Right atrium auricular region (tissue), 2 donors: ENCODE measurements around the gene ZNF880. TPM values are rescaled to one million over a fixed set of nuclear protein-coding genes. Genes with fewer than 3 reads are reported as not detected.

Source experiments
- DNase-seq: peaks from one replicate; pipeline ENCODE4 v3.0.0-alpha.2; 2019; ENCODE audit warnings: low spot score
- H3K27ac ChIP-seq, 2 donors: fragments of 200-600 bp; sonication (generic); 1 replicate in 1 of 2; 2 replicates in 1 of 2; pipeline ENCODE4 v1.5.1; 2016 to 2019
- H3K27me3 ChIP-seq, 2 donors: fragments of 200-600 bp; sonication (generic); one replicate each; pipeline versions ENCODE4 v1.5.1 to v1.6.0; 2017 to 2019
- H3K36me3 ChIP-seq: fragments of 200-600 bp; sonication (generic); one replicate; pipeline ENCODE4 v1.5.1; 2016
- H3K4me1 ChIP-seq, 2 donors: fragments of 200-600 bp; sonication (generic); one replicate each; pipeline versions ENCODE4 v1.5.1 to v1.6.0; 2017 to 2019
- H3K4me3 ChIP-seq, 2 donors: fragments of 200-600 bp; sonication (generic); 1 replicate in 1 of 2; 2 replicates in 1 of 2; pipeline ENCODE4 v1.5.1; 2017 to 2019; ENCODE audit warnings: mild to moderate bottlenecking in 1 of 2, moderate library complexity in 1 of 2
- H3K9me3 ChIP-seq, 2 donors: fragments of 200-600 bp; sonication (generic); one replicate each; pipeline ENCODE4 v1.5.1; 2019
- total RNA-seq, 2 donors: library from RNA; depleted of rRNA; stranded (reverse); fragments of >200 nt; gene quantifications; one replicate each; pipeline ENCODE4 v1.1.0, GENCODE V29; 2016
- TF ChIP-seq, protein P1 (sequence below), 2 donors: fragments of 200-600 bp; sonication (generic); IDR thresholded peaks; one replicate each; pipeline ENCODE4 v1.5.1; 2019; ENCODE audit warnings: antibody characterized with exemption in 2 of 2

Gene ZNF880
- 10 to 100 TPM; 19.6 to 20.5 TPM for total RNA-seq

DNA sequence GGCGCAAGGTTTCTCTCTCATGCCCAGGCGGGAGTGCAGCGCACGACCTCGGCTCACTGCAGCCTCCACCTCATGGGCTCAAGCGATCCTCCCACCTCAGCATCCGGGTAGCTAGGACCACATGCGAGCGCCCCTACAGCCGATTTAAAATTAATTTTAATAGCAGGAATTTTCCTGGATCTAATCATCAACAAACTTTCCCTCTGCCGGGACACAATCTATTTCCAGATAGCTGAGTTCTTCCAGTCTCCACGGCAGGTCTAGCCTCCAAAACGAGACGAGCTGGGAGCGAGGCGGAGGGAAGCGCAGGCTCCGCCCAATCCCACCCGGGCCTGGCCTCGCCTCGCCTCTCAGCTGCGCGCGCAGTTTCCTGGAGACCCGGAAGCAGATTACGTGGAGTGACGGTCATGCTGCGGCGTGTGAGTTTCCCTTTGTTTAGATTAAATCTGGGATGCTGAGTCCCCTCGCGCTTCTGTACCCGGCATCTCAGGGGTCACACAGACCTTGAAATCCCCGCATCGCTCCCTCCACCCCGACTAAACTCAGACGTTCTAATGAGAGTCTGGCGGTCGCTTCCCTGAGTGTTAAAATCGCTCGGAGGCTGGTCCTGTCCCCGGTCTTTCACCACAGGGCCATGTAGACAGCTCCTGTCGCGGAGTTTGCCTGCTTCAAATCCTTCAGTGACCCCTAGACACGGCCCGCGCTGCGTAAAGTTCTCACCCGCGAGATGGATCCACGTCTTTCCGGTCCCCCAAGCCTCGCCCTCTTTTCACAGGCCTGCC, at the start of gene ZNF880:
Gene ZNF880, plus strand, starts transcription at position 365 of the 782 bp plus-strand sequence. Its CDS starts 43 bp downstream, at position 408.
- Histone ChIP-seq H3K27ac (peak within 1 kb of the TSS; percentile 92 to 95), H3K4me1 (peaks cover 0 to 8% of the 10 kb centered on the region in 2 donors), H3K27me3 (no peaks in the 10 kb centered on the region), H3K4me3 (peak within 1 kb of the TSS; percentile 72 to 87), H3K9me3 (peaks cover 10 to 33% of the 10 kb centered on the region in 2 donors), H3K36me3 (peaks cover 33% of the 10 kb centered on the region)
- peak; percentile 93 for DNase-seq
- TF ChIP-seq, protein P1, sequence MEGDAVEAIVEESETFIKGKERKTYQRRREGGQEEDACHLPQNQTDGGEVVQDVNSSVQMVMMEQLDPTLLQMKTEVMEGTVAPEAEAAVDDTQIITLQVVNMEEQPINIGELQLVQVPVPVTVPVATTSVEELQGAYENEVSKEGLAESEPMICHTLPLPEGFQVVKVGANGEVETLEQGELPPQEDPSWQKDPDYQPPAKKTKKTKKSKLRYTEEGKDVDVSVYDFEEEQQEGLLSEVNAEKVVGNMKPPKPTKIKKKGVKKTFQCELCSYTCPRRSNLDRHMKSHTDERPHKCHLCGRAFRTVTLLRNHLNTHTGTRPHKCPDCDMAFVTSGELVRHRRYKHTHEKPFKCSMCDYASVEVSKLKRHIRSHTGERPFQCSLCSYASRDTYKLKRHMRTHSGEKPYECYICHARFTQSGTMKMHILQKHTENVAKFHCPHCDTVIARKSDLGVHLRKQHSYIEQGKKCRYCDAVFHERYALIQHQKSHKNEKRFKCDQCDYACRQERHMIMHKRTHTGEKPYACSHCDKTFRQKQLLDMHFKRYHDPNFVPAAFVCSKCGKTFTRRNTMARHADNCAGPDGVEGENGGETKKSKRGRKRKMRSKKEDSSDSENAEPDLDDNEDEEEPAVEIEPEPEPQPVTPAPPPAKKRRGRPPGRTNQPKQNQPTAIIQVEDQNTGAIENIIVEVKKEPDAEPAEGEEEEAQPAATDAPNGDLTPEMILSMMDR (IDR thresholded peaks at IDR 0.05): peak in 1 of 2 donors; percentile 22

DNA sequence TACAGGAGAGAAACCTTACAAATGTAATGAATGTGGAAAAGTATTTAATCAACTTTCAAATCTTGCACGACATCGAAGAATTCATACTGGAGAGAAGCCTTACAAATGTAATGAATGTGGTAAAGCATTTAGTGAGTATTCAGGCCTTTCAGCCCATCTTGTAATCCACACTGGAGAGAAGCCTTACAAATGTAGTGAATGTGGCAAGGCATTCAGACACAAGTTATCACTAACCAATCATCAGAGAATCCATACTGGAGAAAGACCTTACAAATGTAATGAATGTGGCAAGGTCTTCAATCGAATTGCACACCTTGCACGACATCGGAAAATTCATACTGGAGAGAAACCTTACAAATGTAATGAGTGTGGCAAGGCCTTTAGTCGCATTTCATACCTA, 47.3 kb upstream of the ZNF880 start:
- H3K4me3 ChIP-seq: no peak overlapping the region
- no peaks in the 10 kb centered on the region for H3K4me1 ChIP-seq
- TF ChIP-seq, protein P1 (IDR thresholded peaks at IDR 0.05): no peak
- H3K27me3 ChIP-seq: no peaks in the 10 kb centered on the region
- H3K36me3 ChIP-seq: peaks cover 65% of the 10 kb centered on the region
- DNase-seq: no peak
- no peak overlapping the region for H3K27ac ChIP-seq
- peaks cover 55 to 99% of the 10 kb centered on the region in 2 donors for H3K9me3 ChIP-seq

DNA sequence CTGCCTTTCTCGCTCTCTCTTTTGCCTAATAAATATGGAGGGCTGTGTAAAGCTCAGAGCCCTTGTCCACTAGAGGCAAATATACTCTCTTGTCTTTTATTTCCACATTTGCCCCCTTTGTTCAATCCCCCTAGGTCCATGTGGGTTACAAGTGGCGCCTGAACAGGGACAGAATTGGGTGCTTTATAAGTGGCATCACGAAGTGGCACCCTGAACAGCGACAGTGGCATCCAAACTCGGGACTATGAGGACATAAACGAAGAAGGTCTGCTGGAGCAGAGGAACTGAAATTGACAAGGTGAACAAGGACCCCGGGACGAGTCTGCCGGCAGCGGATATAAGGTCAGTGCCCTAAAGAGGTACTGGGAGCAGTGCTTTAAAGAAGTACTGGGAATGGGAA, 38.0 kb upstream of the ZNF880 start:
- no peak overlapping the region for H3K27ac ChIP-seq
- TF ChIP-seq, protein P1 (IDR thresholded peaks at IDR 0.05): no peak
- H3K4me1 ChIP-seq: peaks cover 0 to 3% of the 10 kb centered on the region in 2 donors
- no peaks in the 10 kb centered on the region for H3K27me3 ChIP-seq
- no peaks in the 10 kb centered on the region for H3K36me3 ChIP-seq
- peaks cover 26 to 79% of the 10 kb centered on the region in 2 donors for H3K9me3 ChIP-seq
- DNase-seq: no peak
- H3K4me3 ChIP-seq: no peak overlapping the region

DNA sequence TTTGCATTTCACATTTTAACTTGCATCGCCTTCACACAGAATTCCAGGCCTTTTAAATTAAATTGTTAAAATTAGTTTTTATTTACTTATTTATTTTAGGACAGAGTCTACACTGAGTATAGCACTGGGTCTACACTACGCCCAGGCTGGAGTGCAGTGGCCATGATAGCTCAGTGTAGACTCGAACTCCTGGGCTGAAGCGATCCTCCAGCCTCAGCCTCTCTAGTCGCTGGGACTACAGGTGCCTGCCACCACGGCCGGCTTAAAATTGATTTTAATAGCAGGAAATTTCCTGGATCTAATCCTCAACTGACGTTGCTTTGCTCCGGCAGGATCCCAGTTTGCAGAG, 34.0 kb upstream of the ZNF880 start:
- Histone ChIP-seq H3K36me3 (no peaks in the 10 kb centered on the region), H3K27me3 (no peaks in the 10 kb centered on the region), H3K4me1 (peaks cover 0 to 9% of the 10 kb centered on the region in 2 donors), H3K4me3 (peak overlapping the region; percentile 66 to 90), H3K9me3 (peaks cover 18 to 40% of the 10 kb centered on the region in 2 donors), H3K27ac (peak overlapping the region; percentile 71 to 79)
- no peak for DNase-seq
- TF ChIP-seq, protein P1 (IDR thresholded peaks at IDR 0.05): no peak

DNA sequence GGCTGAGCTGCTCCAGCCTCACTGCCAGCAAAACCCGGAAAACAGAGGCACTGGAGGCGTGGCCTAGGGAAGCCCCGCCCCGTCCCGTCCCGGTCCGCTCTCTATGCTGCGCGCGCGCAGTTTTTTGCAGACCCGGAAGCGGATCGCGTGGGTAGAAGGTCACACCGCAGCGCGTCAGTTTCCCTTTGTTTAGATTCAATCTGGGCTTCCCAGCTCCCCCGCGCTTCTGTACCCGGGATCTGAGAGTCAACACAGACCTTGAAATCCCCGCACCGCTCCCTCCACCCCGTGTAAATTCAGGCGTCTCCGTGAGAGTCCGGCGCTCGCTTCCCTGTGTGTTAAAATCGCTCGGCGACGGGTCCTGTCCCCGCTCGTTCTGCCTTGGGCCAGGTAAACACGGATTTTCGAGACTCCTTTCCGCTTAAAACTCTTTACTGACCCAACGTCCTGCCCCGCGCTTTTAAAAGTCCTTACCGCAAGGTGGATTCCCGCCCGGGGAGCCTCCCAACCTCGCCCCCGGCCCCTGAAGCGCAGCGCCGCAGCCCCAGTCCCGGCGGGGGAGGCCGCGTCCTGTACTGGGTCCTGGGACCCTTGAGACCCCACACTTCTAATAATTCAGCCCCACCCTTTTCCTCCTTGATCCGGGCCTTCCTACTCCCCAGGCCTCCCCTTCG, 33.5 kb upstream of the ZNF880 start, which contains the start of gene ZNF610:
Gene ZNF610, plus strand, starts transcription at position 127 of the 674 bp plus-strand sequence. CDS start 12,930 bp downstream, outside the sequence.
- Histone ChIP-seq H3K36me3 (no peaks in the 10 kb centered on the region), H3K9me3 (peaks cover 15 to 35% of the 10 kb centered on the region in 2 donors), H3K27me3 (no peaks in the 10 kb centered on the region), H3K27ac (peak within 1 kb of the TSS; percentile 71 to 79), H3K4me1 (peaks cover 0 to 9% of the 10 kb centered on the region in 2 donors), H3K4me3 (peak within 1 kb of the TSS; percentile 66 to 90)
- DNase-seq: peak; percentile 90
- TF ChIP-seq, protein P1 (IDR thresholded peaks at IDR 0.05): no peak
